NCI-H524 (cell line): Measurements from ENCODE around the gene WDR62.
"Not testable (repeated sequence)": the region's sequence is repeated elsewhere in the genome, so short reads cannot be mapped to it uniquely, and the experiment has no call there.

Experiments
- DNase-seq, 2 experiments: peaks; one replicate each; lab custom pipeline; 2025; lab: John Stamatoyannopoulos, UW

The WDR62 gene

DNA sequence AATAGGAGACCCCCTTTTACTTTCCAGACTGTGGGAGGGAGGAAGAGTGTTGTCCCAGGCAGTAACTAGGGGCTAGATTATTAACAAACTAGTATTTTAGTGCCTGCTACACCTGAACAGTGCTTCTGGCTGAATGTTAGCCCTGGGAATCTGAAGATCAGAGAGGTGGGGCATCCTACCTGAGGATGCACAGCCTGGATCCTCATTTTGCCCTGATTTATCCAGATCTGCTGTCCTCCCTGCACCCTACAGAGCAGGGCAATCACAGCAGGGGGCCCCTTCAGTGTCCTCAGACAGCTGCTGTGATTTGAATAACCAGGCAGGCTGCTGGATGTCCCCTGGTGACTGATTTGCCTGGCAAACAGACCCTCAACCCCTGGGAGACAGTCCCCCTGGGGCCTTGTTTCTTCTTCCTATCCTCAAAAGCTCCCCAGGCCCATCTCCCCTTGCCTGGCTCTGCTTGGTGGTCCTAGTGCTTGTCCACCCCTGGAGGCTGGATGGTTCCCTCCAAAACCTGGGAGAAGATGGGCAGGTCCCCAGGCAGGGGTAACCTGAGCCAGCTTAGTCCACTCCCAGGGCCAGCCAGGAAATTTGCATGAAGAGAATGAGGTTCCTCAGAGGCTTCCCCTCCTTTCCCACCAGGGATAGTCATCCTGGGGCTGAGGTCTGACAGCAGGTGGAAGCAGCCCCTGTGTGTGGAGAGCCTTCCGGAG is 55.9 kb downstream of the WDR62 start, which contains the start of gene OVOL3:
Gene OVOL3 (plus strand): TSS at position 657 of the 713 bp plus-strand sequence. CDS start 60 bp downstream, outside the sequence.
- DNase-seq: peak; percentile 17 to 55

- DNase-seq: peak; percentile 43 to 86
These were observed 56.5 kb downstream of the WDR62 start for GRCh38 chr19:36111200-36111539.

DNA sequence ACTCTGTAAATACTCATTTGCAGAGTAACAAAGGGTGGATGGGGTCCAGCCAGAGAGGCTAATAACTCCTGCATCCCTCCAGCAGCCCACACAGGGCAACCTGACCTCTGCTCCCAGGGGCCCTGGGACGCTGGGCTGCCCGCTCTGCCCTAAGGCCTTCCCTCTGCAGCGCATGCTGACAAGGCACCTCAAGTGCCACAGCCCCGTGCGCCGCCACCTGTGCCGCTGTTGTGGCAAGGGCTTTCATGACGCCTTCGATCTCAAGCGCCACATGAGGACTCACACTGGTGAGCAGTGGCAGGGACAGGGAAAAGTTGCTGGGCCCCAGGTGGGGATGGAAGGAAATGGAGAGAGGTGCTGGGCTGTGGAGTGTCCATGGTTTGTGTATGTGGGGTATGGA is 58.0 kb downstream of the WDR62 start:
- peak in 1 of 2 experiments; percentile 35 for DNase-seq

DNA sequence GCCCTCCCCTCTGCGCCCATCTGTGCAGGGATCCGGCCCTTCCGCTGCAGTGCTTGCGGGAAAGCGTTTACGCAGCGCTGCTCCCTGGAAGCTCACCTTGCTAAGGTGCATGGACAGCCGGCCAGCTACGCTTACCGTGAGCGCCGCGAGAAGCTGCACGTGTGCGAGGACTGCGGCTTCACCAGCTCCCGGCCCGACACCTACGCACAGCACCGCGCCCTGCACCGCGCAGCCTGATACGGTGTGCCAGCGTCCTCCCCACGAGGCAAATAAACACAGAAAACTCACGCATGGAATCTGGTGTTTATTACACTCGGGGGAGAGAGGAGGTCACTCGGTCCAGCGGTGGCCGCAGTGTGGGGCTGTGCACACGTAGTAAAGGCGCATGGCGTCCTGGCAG is 58.7 kb downstream of the WDR62 start:
- no peak for DNase-seq

GRCh38 chr19:36113894-36114720 is 59.4 kb downstream of the WDR62 start:
- DNase-seq: peak; percentile 28 to 64

- peak; percentile 100 for DNase-seq
These were observed 60.2 kb downstream of the WDR62 start, which contains the start of gene POLR2I for GRCh38 chr19:36114721-36115452. TSS of gene POLR2I (minus strand) at chr19:36114875. CDS start at chr19:36114856, 19 bp downstream.

- peak in 1 of 2 experiments; percentile 55 for DNase-seq
These were observed 61.0 kb downstream of the WDR62 start, which contains the start of gene TBCB for GRCh38 chr19:36115453-36116343. TSS of gene TBCB (plus strand) at chr19:36115468. CDS start at chr19:36115561, 93 bp downstream.

DNA sequence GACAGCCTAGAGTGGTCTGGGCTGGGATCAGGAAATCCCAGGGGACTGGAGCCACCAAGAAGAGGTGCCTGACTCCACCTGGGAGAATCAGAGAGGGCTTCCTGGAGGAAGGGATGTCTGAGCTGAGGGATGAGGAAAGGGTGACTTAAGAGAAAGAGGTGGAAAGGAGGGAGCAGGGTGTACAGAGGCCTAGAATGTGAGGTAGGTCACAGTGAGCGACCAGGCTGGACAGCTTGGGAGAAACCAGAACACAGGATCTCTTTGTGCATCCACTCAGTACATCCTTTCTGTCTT is 61.6 kb downstream of the WDR62 start:
- DNase-seq: no peak

DNA sequence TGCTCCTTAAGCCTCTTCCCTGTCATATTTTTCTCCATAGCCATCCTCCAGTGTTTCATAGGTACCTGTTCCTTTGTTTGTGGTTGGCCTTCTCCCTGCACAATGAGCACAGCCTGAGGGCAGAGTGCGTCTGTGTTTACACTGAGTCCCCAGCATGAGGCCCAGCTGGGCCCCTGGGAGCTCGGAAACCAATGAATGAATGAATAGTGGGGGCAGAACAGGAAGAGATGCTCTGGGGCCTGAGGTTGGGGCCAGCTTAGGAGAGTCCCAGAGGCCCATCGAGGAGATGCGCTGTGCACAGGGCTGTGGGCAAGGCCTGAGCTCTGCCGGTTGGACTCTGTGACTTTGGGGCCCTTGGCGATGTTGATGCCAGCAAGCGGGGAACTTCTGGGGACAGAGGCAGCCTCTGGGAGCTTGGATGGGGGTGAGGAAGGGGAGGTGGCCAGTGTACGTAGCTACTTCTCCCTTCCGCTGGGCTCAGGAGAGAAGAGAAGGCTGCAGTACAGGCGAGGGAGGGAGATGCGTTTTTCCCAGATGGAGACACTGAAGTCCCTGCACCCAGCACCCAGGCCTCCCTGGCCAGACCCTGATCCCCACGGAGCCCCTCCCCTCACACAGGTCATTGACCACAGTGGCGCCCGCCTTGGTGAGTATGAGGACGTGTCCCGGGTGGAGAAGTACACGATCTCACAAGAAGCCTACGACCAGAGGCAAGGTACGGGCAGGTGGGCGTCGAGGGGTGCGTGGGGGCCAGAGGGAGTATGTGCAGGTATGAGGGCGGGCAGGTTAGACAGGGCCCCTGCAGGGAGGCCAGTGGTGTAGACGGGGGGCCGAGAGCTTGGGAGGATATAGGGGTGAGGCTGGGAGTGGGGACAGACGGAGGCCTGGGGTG is 65.6 kb downstream of the WDR62 start:
- DNase-seq: no peak

- DNase-seq: no peak
These were observed 66.3 kb downstream of the WDR62 start for GRCh38 chr19:36120984-36121358.

GRCh38 chr19:36121486-36122124 is 66.9 kb downstream of the WDR62 start:
- DNase-seq: no peak

- DNase-seq: no peak
These were observed 70.9 kb downstream of the WDR62 start for GRCh38 chr19:36125557-36125956.

DNA sequence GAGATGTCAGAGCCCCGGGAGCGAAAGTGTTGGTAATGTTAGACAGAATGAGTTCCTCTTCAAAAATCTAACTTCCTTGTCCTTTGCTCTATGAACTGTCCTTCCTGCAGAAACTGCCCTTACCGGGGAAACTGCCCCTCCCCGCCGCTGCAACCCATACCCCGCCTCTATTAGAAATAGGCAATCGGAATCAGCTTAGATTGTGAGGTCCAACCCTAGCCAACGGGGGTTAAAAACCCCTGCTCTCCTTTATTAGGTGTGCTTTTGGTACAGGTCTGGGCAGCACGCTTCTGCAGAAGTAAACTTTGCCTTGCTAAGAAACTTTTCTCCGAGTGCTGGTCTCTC is 73.7 kb downstream of the WDR62 start:
- peak in 1 of 2 experiments; percentile 29 for DNase-seq

DNA sequence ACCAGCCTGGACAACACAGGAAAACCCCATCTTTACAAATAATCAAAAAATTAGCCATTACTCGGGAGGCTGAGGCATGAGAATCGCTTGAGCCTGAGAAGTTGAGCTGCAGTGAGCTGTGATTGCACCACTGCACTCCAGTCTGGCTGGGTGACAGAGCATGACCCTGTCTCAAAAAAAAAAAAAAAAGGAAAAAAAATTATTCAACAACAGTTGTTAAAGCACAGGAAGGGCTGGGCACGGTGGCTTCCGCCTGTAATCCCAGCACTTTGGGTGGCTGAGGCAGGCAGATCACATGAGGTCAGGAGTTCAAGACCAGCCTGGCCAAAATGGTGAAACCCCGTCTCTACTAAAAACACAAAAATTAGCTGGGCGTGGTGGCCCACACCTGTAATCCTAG is 76.5 kb downstream of the WDR62 start:
- DNase-seq: not testable (repeated sequence)

DNA sequence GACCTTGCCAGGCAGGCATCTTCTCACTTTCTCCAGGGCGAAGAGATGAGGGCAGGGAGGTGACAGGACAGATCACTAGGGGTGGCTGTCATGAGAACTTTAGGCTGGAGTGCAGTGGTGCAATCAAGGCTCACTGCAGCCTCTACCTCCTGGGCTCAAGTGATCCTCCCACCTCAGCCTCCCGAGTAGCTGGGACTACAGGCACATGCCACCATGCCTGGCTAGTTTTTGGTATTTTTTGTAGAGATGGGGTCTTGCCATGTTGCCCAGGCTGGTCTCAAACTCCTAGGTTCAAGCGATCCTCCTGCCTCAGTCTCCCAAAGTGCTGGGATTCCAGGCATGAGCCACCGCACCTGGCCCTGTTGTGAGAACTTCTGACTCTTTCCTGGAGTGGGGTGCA is 80.2 kb downstream of the WDR62 start:
- not testable (repeated sequence) for DNase-seq

DNA sequence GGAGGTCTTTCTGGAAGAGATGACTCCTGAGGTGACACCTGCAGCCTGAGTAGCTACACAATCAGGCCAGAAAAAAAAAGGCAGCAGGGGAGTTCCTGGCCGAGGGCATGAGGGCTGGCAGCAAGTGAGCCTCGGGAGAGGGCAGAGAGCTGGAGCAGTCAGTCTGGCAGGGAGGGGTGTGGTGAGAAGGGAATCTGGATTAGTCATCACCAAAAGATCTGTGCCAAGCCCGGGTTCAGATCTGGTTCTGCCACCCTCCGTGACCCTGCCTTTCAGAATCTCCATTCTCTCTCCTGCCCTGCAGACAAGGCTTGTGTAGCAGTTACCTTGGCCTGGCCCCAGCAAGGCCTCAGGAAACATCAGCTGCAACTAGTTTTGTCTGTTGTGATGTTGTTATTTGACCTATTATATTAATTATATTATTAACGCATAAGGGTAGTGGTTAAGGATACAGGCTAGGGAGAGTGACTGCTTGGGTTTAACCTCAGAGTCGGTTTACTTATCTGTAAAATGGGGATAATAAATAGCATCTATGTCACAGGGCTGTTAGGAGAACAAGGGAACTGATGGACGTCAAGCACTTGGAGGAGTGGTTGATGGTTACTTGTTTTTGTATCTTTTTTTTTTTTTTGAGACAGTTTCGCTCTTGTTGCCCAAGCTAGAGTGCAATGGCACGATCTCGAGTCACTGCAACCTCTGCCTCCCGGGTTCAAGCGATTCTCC is 82.4 kb downstream of the WDR62 start:
- peak in 1 of 2 experiments; percentile 14 for DNase-seq

DNA sequence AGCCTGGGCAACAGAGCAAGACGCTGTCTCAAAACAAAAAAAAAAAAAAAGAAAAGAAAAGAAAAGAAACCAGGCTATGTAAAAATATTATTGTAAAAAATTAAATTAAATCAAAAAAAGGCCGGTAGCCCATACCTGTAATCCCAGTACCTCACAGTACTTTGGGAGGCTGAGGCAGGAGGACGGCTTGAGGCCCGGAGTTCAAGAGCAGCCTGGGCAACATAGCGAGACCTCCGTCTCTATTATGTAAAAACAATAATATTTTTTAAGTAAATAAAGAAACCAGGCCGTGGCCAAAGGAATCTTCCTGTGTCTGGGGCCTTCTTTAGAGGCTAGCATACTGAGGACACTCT is 84.4 kb downstream of the WDR62 start:
- DNase-seq: no peak

DNA sequence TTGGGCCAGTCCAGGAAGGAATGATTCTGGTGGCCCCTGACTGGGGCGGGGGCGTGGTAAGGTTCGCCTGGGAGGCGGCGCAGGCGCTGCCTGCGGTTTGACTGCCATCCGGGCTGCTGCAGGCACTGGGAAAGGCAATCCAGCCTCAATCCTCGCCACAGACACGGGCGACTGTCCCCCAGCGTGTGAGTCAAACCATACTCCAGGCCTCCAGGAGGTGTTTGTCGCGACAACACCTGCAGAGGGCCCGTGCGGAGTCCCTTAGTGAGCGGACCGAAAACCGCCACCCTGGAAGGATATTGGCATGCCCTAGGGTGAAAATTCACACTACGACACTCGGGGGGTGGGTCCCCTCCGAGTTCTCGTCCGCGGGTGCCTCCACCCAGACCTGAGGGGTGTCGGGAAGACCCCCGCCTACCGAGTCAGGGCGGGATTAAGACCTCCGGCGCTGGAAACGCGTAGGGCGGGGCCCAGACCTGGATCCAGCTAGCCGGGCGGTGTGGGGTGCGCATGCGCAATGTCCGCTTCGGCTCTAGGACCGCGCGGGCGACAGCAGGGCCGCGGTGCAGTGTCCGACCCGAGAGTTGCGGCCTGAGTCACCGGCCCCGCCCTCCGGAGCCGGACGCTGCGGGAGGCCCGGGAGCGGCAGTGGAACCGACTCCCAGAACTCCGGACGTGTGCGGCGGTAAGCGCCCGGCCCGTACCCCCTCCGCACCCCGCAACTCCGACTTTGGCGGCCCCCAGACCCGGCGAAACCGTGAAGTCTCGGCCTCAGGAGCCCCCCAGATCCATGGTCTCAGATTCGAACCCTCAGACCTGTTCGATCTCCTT is 85.0 kb downstream of the WDR62 start, which contains the start of gene CAPNS1:
Gene CAPNS1 (plus strand): TSS at position 594 of the 831 bp plus-strand sequence. CDS start 946 bp downstream, outside the sequence.
- DNase-seq: peak; percentile 96 to 98
